ENCODE data around the gene CHD8.
"Not testable (repeated sequence)": the region's sequence is repeated elsewhere in the genome, so short reads cannot be mapped to it uniquely, and the experiment has no call there.

Gene CHD8, protein sequence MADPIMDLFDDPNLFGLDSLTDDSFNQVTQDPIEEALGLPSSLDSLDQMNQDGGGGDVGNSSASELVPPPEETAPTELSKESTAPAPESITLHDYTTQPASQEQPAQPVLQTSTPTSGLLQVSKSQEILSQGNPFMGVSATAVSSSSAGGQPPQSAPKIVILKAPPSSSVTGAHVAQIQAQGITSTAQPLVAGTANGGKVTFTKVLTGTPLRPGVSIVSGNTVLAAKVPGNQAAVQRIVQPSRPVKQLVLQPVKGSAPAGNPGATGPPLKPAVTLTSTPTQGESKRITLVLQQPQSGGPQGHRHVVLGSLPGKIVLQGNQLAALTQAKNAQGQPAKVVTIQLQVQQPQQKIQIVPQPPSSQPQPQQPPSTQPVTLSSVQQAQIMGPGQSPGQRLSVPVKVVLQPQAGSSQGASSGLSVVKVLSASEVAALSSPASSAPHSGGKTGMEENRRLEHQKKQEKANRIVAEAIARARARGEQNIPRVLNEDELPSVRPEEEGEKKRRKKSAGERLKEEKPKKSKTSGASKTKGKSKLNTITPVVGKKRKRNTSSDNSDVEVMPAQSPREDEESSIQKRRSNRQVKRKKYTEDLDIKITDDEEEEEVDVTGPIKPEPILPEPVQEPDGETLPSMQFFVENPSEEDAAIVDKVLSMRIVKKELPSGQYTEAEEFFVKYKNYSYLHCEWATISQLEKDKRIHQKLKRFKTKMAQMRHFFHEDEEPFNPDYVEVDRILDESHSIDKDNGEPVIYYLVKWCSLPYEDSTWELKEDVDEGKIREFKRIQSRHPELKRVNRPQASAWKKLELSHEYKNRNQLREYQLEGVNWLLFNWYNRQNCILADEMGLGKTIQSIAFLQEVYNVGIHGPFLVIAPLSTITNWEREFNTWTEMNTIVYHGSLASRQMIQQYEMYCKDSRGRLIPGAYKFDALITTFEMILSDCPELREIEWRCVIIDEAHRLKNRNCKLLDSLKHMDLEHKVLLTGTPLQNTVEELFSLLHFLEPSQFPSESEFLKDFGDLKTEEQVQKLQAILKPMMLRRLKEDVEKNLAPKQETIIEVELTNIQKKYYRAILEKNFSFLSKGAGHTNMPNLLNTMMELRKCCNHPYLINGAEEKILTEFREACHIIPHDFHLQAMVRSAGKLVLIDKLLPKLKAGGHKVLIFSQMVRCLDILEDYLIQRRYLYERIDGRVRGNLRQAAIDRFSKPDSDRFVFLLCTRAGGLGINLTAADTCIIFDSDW (N-terminal part only)

DNA sequence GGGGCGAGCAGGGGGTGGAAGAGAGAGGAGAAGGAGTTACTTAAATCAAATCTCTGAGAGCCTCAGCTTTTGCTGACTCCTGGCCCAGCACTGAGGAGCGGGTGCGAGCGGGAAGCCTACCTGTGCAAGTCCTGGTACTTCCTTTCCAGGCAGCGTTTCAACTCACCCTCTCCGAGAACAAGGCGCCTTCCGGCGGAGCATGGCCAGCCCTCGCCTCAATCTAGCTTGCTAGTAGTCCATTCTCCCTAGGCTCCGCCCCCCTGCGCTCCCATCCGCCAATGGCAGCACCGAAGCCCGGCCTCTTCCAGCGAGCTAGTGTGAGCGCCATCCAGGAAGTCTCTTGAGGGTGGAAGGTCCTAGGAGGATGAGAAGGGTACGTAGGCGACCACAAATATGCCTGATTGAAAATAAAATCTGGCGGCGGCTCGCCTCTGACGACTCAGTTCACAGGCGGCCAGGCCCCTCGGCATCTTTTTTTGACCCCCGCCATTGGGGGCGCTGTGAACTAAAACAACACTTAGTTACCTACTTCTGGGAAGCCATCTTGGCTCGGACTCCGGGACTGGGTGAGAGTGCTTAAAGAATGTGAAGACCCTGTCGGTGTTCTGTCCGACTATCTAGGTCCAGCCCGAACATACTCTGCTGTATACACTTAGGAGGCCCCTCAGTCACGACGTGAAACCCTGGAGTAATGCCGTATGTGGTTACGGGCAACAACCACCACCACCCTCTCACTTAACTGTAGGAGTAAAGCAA lies at the start of gene CHD8:
CHD8 (minus strand) TSS at position 212 of the 756 bp plus-strand sequence. CDS start 24,480 bp downstream, outside the sequence.
- DNase-seq (ENCODE audit: low spot score) = peak; percentile 95

GRCh38 chr14:21505012-21505553 lies 49.2 kb upstream of the CHD8 start:
- no peak for DNase-seq (ENCODE audit: low spot score)
- no peak for FAIRE-seq

More for the DNA sequence above, at the start of gene CHD8:
- peak; percentile 78 for FAIRE-seq

DNA sequence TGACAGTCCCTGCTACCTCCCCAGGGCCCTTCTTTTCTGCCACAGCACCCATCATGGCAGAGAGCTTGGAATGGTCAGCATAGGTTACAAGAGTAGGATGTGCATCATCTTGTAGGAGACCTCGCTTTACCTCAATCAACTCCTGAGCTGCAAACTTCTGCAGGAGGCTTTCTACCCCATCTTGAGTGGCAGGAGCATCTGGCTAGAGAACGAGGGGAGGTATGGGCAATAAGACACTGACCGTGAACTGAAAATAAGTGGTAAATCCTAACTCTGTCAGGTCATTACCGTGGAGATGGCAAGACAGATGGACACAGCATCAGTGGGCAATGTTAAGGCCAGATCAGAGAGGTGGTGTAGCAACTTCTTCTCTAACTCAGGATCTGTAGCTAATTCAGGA lies 47.5 kb upstream of the CHD8 start:
- DNase-seq (ENCODE audit: low spot score) (no peak), FAIRE-seq (no peak)

DNA sequence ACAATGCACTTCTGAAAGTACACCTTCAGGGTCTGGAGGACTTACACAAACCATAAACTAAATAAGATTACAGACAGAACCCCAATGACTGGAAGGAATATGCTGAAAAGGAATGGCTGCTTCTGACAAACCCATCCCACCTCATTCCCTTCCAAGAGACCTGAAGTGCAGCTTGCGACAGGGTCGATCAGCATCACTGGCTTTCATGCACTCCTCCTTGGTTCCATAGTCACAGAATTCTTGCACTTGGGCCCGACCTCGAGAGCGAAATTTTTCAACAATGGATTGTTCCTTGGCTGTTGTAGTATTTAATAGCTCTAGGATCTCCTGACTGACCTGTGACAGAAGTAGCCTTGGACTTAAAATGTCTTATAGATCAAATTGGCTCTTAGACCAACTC lies 45.6 kb upstream of the CHD8 start:
- DNase-seq (ENCODE audit: low spot score) (no peak), FAIRE-seq (no peak)

DNA sequence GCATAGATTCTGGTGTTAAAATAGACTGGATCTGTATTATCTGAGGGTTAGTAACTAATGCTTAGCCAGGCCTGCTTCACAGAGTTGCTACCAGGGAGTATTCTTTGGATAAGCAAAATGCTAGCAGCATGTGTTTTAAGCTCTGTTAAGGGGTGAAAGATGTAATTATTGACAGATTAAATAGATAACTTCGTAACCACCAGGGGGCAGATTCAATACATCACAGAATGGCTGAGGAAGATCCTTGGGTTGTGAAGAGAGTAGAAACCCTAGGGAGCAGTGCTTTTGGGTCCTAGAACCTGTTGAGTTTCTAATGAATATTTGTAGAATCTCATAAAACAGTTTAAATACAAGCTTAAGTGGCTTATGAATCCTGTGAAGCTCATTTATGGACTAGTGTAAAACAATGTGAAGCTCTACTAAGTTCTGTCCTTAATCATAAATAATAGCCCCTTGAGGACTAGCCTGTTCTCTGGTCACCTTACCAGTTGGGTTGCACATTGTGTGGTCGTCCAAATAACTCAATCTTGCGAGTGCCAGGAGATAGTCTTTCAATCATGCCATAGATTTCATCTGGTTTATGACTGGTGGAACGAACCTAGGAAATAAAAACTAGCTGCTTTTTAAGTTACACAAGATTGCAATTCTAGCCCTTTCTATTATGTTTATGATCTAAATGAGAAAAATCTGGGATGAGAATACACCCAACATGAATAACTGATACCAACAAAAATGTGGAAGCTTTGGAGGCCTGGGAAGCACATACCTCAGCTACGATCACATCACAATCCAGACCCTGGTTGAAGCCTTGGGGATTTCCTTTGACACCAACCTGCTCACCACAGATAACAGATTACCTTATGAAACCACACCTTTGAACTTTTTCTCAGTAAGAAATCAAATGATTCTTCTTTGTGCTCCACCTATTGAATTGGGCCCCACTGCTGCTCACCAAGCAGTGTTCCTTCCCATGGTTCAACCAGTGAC lies 42.9 kb upstream of the CHD8 start:
- DNase-seq (ENCODE audit: low spot score) = no peak
- no peak for FAIRE-seq

DNA sequence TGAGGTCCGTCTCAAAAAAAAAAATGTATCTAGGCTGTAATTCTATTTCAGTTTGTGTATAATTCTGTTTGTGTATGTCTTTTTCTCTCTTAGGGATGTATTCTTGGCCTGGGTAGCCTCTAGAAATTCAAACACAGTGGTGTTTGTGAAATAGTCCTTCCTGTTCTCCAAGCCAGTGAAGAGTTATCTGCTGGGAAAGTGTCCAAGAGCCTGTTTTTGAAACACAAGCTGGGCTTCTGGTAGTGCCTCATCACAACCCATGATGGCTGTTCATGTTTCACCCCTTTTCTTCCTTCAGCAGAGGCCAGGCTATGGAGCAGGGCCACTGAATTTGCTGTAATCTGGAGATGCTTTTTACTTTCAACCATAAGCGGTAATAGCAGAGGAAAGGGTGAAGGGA lies 40.5 kb upstream of the CHD8 start:
- FAIRE-seq = no peak
- DNase-seq (ENCODE audit: low spot score) = no peak

DNA sequence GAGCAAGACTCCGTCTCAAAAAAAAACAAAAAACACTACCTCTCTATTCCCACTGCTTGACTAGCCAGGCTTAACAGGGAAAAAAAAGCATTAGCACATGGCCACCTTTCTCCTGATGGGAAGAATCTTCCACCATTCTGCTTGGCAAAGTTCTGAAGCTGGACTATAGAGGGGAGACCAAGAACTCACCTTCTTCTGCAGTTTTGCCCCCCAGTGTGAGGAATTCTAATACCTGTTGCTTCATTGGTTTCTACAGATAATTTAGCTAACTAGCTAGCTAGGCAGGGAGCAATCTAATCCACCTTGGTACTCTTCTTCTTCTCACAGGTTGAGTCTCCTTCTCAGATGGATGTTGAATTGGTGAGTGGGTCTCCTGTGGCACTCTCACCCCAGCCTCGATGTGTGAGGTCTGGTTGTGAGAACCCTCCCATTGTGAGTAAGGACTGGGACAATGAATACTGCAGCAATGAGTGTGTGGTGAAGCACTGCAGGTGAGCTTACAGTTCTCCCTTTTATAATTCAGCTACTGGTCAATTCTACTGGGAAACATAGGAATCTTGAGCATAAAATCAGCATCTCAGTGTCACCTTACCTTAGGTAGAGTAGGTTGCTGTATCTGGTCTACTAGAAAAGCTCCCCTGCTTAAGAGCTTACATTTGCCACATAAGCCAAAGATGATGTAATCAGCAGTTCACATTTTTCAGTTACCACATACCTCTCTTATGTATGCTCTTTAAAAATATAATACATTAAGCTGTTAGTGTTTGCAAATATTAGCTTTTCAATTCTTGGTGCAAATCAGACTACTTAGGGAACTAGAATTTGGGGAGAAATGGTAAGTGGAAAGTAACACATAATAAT lies 39.2 kb upstream of the CHD8 start:
- no peak for DNase-seq (ENCODE audit: low spot score)

GRCh38 chr14:21486640-21487087 lies 30.7 kb upstream of the CHD8 start:
- FAIRE-seq (no peak), DNase-seq (ENCODE audit: low spot score) (no peak)

More for the DNA sequence above, 39.2 kb upstream of the CHD8 start:
- no peak for FAIRE-seq

GRCh38 chr14:21476925-21477681 lies 21.2 kb upstream of the CHD8 start, which contains the start of the genes RAB2B and TOX4:
Gene RAB2B, minus strand, starts transcription at chr14:21476959. Its CDS starts 87 bp downstream, at chr14:21476872.
Gene TOX4, plus strand, starts transcription at chr14:21477195. Its CDS starts 84 bp downstream, at chr14:21477279.
- peak; percentile 67 for FAIRE-seq
- peak; percentile 90 for DNase-seq (ENCODE audit: low spot score)

DNA sequence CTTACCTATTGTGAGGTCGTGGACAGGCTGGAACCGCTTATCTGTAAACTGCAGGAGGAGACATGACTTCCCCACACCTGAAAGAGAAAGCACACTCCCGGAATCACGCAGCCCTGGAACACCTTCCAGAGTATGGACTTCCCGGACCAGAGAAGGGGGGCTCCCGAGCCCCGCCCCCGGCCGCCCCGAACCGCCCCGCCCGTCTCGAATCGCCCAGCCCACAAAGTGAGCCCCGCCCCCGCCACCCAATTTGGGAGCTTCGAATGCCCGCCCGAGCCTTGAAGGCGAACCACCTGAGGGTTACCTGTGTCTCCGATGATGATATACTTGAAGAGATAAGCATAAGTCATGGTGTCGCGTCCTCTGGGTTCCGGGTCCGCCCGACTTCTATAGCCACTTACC lies 20.6 kb upstream of the CHD8 start:
- peak; percentile 41 for DNase-seq (ENCODE audit: low spot score)

GRCh38 chr14:21475767-21476522 lies 20.0 kb upstream of the CHD8 start:
- DNase-seq (ENCODE audit: low spot score) (no peak), FAIRE-seq (no peak)

More for the DNA sequence above, 20.6 kb upstream of the CHD8 start:
- no peak for FAIRE-seq

DNA sequence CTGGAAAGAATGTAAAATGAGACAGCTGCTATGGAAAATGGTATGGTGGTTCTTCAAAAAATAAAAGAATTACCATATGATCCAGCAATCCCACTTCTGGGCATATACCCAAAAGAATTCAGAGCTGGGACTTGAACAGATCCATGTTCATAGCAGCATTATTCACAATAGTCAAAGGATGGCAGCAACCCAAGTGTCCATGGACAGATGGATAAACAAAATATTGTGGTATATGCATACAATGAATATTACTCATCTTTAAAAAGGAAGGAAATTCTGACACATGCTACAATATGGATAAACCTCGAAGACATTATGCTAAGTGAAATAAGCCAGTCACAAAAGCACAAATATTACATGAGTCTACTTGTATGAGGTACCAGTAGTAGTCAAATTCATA lies 11.7 kb upstream of the CHD8 start:
- no peak for FAIRE-seq

DNA sequence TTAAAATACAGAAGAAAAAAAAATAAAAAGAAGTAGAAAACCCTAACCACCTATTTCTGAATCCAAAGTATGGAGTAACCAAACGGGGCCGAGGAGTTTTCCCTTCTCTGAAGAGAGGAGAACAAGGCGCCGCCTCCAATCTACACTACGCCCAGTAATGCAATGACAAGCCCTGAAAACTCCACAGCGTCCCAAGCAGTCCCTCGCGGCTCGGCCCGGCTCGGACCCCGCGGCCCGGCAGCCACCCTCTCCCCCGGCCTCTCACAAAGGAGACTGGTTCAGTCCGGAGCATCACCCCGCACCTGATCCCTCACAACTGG lies 371 bp downstream of the CHD8 start:
- FAIRE-seq = no peak

More for the DNA sequence above, 11.7 kb upstream of the CHD8 start:
- no peak for DNase-seq (ENCODE audit: low spot score)

GRCh38 chr14:21454843-21455544 lies 929 bp downstream of the CHD8 start:
- DNase-seq (ENCODE audit: low spot score) (no peak), FAIRE-seq (no peak)

More for the DNA sequence above, 371 bp downstream of the CHD8 start:
- DNase-seq (ENCODE audit: low spot score) = no peak

DNA sequence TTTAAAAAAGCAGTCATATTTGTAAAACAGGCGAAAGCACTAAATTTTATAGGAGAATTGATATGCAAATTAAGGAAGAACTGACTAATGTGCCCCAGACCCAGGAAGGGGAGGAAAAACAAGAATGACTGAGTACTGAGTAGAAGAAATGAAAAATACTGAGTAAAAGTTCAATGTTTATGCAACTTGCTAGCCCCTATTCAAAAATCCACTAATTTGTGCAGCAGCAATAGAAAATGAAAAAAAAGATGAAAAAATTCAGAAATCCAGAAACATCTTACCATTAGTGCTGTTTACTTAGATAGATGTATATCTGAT lies 6.1 kb downstream of the CHD8 start:
- DNase-seq (ENCODE audit: low spot score) (no peak), FAIRE-seq (no peak)

DNA sequence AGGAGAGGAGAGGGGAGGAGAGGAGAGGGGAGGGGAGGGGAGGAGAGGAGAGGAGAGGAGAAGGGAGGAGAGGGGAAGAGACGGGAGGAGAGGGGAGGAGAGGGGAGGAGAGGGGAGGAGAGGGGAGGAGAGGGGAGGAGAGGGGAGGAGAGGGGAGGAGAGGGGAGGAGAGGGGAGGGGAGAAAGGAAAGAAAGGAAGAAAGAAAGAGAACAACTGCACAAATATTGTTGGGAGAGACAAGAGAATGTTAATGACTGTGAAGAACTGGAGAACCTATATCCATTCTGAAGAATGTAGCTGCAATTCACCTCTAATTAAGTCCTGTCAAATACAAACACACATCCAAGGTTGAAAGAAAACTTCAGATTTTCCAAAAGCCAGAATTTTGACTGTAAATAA lies 13.3 kb downstream of the CHD8 start:
- not testable (repeated sequence) for DNase-seq (ENCODE audit: low spot score); FAIRE-seq

Data from RCC 7860 (cell line).